ENCODE data around the gene TRIM27. TPM values are rescaled to one million over a fixed set of nuclear protein-coding genes. Genes with fewer than 3 reads are reported as not detected.
"Not testable (repeated sequence)": the region's sequence is repeated elsewhere in the genome, so short reads cannot be mapped to it uniquely, and the experiment has no call there.

The TRIM27 gene
- total and polyA plus RNA-seq, 9 donors: 33.3 to 61.1 (median 48.8) TPM

- no peak overlapping the region for H3K27ac ChIP-seq
- H3K36me3 ChIP-seq: no peaks in the 10 kb centered on the region
- no peak for TF ChIP-seq POLR2A (IDR thresholded peaks at IDR 0.05)
- no peak for TF ChIP-seq CTCF (IDR thresholded peaks at IDR 0.05)
- TF ChIP-seq EP300 (IDR thresholded peaks at IDR 0.05): no peak
- H3K4me3 ChIP-seq: no peak overlapping the region
- no peaks in the 10 kb centered on the region for H3K9me3 ChIP-seq
- no peaks in the 10 kb centered on the region for H3K4me1 ChIP-seq (ENCODE audit: insufficient read depth)
- intact Hi-C loops (cut with DNase I): no loop called here
- 84 to 93% (median 89%) methylated on average over 4 of the region's 4 CpGs for WGBS, 3 donors
- no peaks in the 10 kb centered on the region for H3K27me3 ChIP-seq
- DNase-seq: no peak
These were observed 37.2 kb upstream of the TRIM27 start for GRCh38 chr6:28960846-28961500.

- DNase-seq; H3K36me3 ChIP-seq; H3K4me3 ChIP-seq; H3K27me3 ChIP-seq; H3K4me1 ChIP-seq (ENCODE audit: insufficient read depth); H3K9me3 ChIP-seq; H3K27ac ChIP-seq: not testable (repeated sequence)
- 84 to 85% (median 84%) methylated on average over 13 of the region's 13 CpGs for WGBS, 3 donors
- intact Hi-C loops (cut with DNase I): loop anchor here in 1 of 4 donors (2.0 kb wide), 1 partner anchor 32 kb away; no protein-coding TSS in a partner anchor
These were observed 34.9 kb upstream of the TRIM27 start for GRCh38 chr6:28958561-28959243.

- H3K9me3 ChIP-seq; H3K27ac ChIP-seq; H3K36me3 ChIP-seq; H3K27me3 ChIP-seq; H3K4me3 ChIP-seq; DNase-seq; H3K4me1 ChIP-seq (ENCODE audit: insufficient read depth): not testable (repeated sequence)
- WGBS, 3 donors: 82 to 91% (median 89%) methylated on average over 23 to 24 of the region's 24 CpGs
- intact Hi-C loops (cut with DNase I): loop anchor here in 1 of 4 donors (2.0 kb wide), 1 partner anchor 31 kb away; no protein-coding TSS in a partner anchor
These were observed 34.1 kb upstream of the TRIM27 start for GRCh38 chr6:28957795-28958314.

- Histone ChIP-seq H3K36me3 (no peaks in the 10 kb centered on the region), H3K4me3 (no peak overlapping the region), H3K27ac (no peak overlapping the region), H3K4me1 (ENCODE audit: insufficient read depth) (no peaks in the 10 kb centered on the region), H3K9me3 (no peaks in the 10 kb centered on the region), H3K27me3 (no peaks in the 10 kb centered on the region)
- DNase-seq: no peak
- TF ChIP-seq CTCF (IDR thresholded peaks at IDR 0.05) (no peak), POLR2A (IDR thresholded peaks at IDR 0.05) (no peak), EP300 (IDR thresholded peaks at IDR 0.05) (no peak)
- intact Hi-C loops (cut with DNase I): no loop called here
- WGBS, 3 donors: 84 to 87% (median 86%) methylated on average over 3 of the region's 3 CpGs
These were observed 32.5 kb upstream of the TRIM27 start for GRCh38 chr6:28956331-28956730.

GRCh38 chr6:28953585-28954258 lies 29.9 kb upstream of the TRIM27 start:
- Histone ChIP-seq H3K36me3 (no peaks in the 10 kb centered on the region), H3K4me3 (peak overlapping the region; percentile 29), H3K9me3 (no peaks in the 10 kb centered on the region), H3K27me3 (no peaks in the 10 kb centered on the region), H3K27ac (no peak overlapping the region), H3K4me1 (ENCODE audit: insufficient read depth) (no peaks in the 10 kb centered on the region)
- intact Hi-C loops (cut with DNase I): no loop called here
- 1 to 3% (median 2%) methylated on average over 22 of the region's 22 CpGs for WGBS, 3 donors
- no peak for DNase-seq
- TF ChIP-seq EP300 (IDR thresholded peaks at IDR 0.05) (no peak), POLR2A (IDR thresholded peaks at IDR 0.05) (no peak), CTCF (IDR thresholded peaks at IDR 0.05) (no peak)

All from ovary (tissue), 9 donors.